ENCODE measurements around the gene SERTM1.

GRCh38 chr13:36717017-36717416, 43.2 kb downstream of the SERTM1 start:
- TF ChIP-seq GATA2 (IDR thresholded peaks at IDR 0.05; ENCODE audit: low read depth, low read length) (no peak), GATA3 (IDR thresholded peaks at IDR 0.05; ENCODE audit: low read depth, low read length) (no peak)
